Sigmoid colon (tissue), 7 donors: Measurements from ENCODE around the gene DPEP2NB. TPM values are rescaled to one million over a fixed set of nuclear protein-coding genes. Genes with fewer than 3 reads are reported as not detected.
"Not testable (repeated sequence)": the region's sequence is repeated elsewhere in the genome, so short reads cannot be mapped to it uniquely, and the experiment has no call there.

ENCODE experiments used
- DNase-seq: peaks from one replicate; pipeline ENCODE4 v3.0.0-alpha.2; 2019
- H3K27ac ChIP-seq, 4 donors: fragments of 200-600 bp; sonication (generic); one replicate each; pipeline ENCODE4 v1.5.1; 2016 to 2019; ENCODE audit warnings: mild to moderate bottlenecking in 1 of 4
- H3K27me3 ChIP-seq, 3 donors: fragments of 200-600 bp; sonication (generic); one replicate each; pipeline ENCODE4 v1.5.1; 2019; ENCODE audit warnings: mild to moderate bottlenecking in 1 of 3
- H3K36me3 ChIP-seq, 4 donors: fragments of 200-600 bp; sonication (generic); one replicate each; pipeline ENCODE4 v1.5.1; 2016 to 2019
- H3K4me1 ChIP-seq, 4 donors: fragments of 200-600 bp; sonication (generic); one replicate each; pipeline ENCODE4 v1.5.1; 2017 to 2019
- H3K4me3 ChIP-seq, 4 donors: fragments of 200-600 bp; sonication (generic); one replicate each; pipeline ENCODE4 v1.5.1; 2017 to 2019; ENCODE audit warnings: mild to moderate bottlenecking in 2 of 4, moderate library complexity in 1 of 4
- H3K9me3 ChIP-seq, 4 donors: fragments of 200-600 bp in 3 of 4; sonication (generic) in 3 of 4; one replicate each; pipeline versions ENCODE4 v1.5.1 to v1.6.1; 2013 to 2019
- CTCF ChIP-seq, 4 experiments: fragments of 450-650 bp in 3 of 4; fragments of 200-600 bp in 1 of 4; IDR thresholded peaks; one replicate each; pipeline ENCODE4 v1.5.1; 2016 to 2019; ENCODE audit warnings: antibody characterized with exemption in 4 of 4, mild to moderate bottlenecking in 3 of 4, moderate library complexity in 2 of 4
- EP300 ChIP-seq, 4 donors: sonication (generic); formaldehyde crosslinking; IDR thresholded peaks; one replicate each; pipeline ENCODE4 v1.6.1; 2017; ENCODE audit warnings: antibody characterized with exemption in 4 of 4
- POLR2A ChIP-seq, 2 donors: fragments of 450-650 bp; IDR thresholded peaks; one replicate each; pipeline ENCODE4 v1.6.1; 2016; ENCODE audit warnings: antibody characterized with exemption in 2 of 2, mild to moderate bottlenecking in 2 of 2, moderate library complexity in 2 of 2
- POLR2AphosphoS5 ChIP-seq, 4 donors: sonication (generic); formaldehyde crosslinking; IDR thresholded peaks; one replicate each; pipeline ENCODE4 v1.6.1; 2017; ENCODE audit warnings: antibody characterized with exemption in 4 of 4
- WGBS, 2 donors: extraction: QIAGEN DNeasy Blood & Tissue Kit; methylation state at CpG; one replicate each; pipeline ENCODE4 v1.1.7; 2013; 5-methylcytosine and 5-hydroxymethylcytosine counted together
- intact Hi-C: fragments of 100-400 bp; cut with DNase I; formaldehyde crosslinking; loops from one replicate; pipeline ENCODE4 v1.15.1; 2023
- polyA plus RNA-seq, 3 donors: library from polyadenylated mRNA; stranded (reverse); fragments of 200-250 nt; gene quantifications; one replicate each; pipeline ENCODE4 v1.2.3, GENCODE V29; 2013
- total RNA-seq, 4 donors: library from RNA; depleted of rRNA; stranded (reverse); fragments of >200 nt; gene quantifications; one replicate each; pipeline ENCODE4 v1.1.0, GENCODE V29; 2016
- donor health status: healthy with polysubstance abuse.
- donor health status: Bipolar disorder and iron deficiency.
- donor health status: healthy.

The DPEP2NB gene
- total and polyA plus RNA-seq, 7 donors, result not detected

GRCh38 chr16:67975321-67976105 lies 40.2 kb downstream of the DPEP2NB start:
- 47 to 68% methylated on average over 14 of the region's 14 CpGs for WGBS, 2 donors
- Histone ChIP-seq H3K36me3 (no peaks in the 10 kb centered on the region), H3K4me1 (no peaks in the 10 kb centered on the region), H3K9me3 (no peaks in the 10 kb centered on the region), H3K4me3 (no peak overlapping the region), H3K27ac (no peak overlapping the region), H3K27me3 (peaks cover 0 to 11% (median 7%) of the 10 kb centered on the region in 3 donors)
- TF ChIP-seq POLR2A (IDR thresholded peaks at IDR 0.05) (no peak), CTCF (IDR thresholded peaks at IDR 0.05) (no peak), POLR2AphosphoS5 (IDR thresholded peaks at IDR 0.05) (no peak), EP300 (IDR thresholded peaks at IDR 0.05) (no peak)
- no peak for DNase-seq
- intact Hi-C loops, result no loop called here

- H3K27me3 ChIP-seq, DNase-seq, H3K4me1 ChIP-seq, H3K27ac ChIP-seq, H3K36me3 ChIP-seq, H3K4me3 ChIP-seq, H3K9me3 ChIP-seq, intact Hi-C loops: not testable (repeated sequence)
- WGBS, 2 donors, result 84 to 90% methylated on average over 7 of the region's 7 CpGs
These were observed 43.4 kb downstream of the DPEP2NB start for GRCh38 chr16:67972285-67972684.

GRCh38 chr16:67971111-67971510 lies 44.6 kb downstream of the DPEP2NB start:
- H3K27ac ChIP-seq, result no peak overlapping the region
- peaks cover 0 to 19% (median 14%) of the 10 kb centered on the region in 4 donors for H3K4me1 ChIP-seq
- H3K36me3 ChIP-seq, result no peaks in the 10 kb centered on the region
- H3K9me3 ChIP-seq, result no peaks in the 10 kb centered on the region
- no peak overlapping the region for H3K4me3 ChIP-seq
- intact Hi-C loops, result no loop called here
- H3K27me3 ChIP-seq, result no peaks in the 10 kb centered on the region
- TF ChIP-seq EP300 (IDR thresholded peaks at IDR 0.05) (no peak), POLR2A (IDR thresholded peaks at IDR 0.05) (no peak), POLR2AphosphoS5 (IDR thresholded peaks at IDR 0.05) (no peak), CTCF (IDR thresholded peaks at IDR 0.05) (no peak)
- no peak for DNase-seq
- WGBS, 2 donors, result 84 to 93% methylated on average over 9 of the region's 9 CpGs

GRCh38 chr16:67969254-67970039 lies 46.3 kb downstream of the DPEP2NB start:
- Histone ChIP-seq H3K9me3 (no peaks in the 10 kb centered on the region), H3K36me3 (no peaks in the 10 kb centered on the region), H3K27me3 (no peaks in the 10 kb centered on the region), H3K4me1 (peaks cover 0 to 35% (median 31%) of the 10 kb centered on the region in 4 donors), H3K4me3 (peak overlapping the region; percentile 71 to 97 (median 84)), H3K27ac (peak overlapping the region; percentile 93 to 99 (median 96))
- intact Hi-C loops, result no loop called here
- no peak for DNase-seq
- TF ChIP-seq POLR2AphosphoS5 (IDR thresholded peaks at IDR 0.05) (no peak), CTCF (IDR thresholded peaks at IDR 0.05) (no peak), POLR2A (IDR thresholded peaks at IDR 0.05) (no peak), EP300 (IDR thresholded peaks at IDR 0.05) (no peak)
- 30 to 49% methylated on average over 40 of the region's 40 CpGs for WGBS, 2 donors
